ENCODE measurements around the gene LRRC3.

DNA sequence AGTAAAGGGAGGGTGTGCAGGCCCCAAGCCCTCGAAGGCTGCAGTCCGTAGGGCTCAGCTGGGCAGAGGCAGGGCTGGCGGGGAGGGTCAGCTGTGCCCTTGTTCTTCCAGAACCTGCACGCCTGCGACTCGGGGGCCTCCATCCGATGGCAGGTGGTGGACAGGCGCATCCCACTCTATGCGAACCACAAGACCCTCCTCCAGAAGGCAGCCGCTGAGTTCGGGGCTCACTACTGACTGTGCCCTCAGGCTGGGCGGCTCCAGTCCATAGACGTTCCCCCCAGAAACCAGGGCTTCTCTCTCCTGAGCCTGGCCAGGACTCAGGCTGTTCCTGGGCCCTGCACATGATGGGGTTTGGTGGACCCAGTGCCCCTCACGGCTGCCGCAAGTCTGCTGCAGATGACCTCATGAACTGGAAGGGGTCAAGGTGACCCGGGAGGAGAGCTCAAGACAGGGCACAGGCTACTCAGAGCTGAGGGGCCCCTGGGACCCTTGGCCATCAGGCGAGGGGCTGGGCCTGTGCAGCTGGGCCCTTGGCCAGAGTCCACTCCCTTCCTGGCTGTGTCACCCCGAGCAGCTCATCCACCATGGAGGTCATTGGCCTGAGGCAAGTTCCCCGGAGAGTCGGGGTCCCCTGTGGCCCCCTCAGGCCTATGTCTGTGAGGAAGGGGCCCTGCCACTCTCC, 13.6 kb upstream of the LRRC3 start:
- TF ChIP-seq PPARA (CRISPR knock-in tag; IDR thresholded peaks at IDR 0.05; ENCODE audit: borderline replicate concordance), result no peak
- no peak for TF ChIP-seq ESRRG (CRISPR knock-in tag; IDR thresholded peaks at IDR 0.05)
- TF ChIP-seq RARB (CRISPR knock-in tag; IDR thresholded peaks at IDR 0.05), result no peak
- TF ChIP-seq SNAI2 (CRISPR knock-in tag; IDR thresholded peaks at IDR 0.05), result no peak
- TF ChIP-seq, protein P1, sequence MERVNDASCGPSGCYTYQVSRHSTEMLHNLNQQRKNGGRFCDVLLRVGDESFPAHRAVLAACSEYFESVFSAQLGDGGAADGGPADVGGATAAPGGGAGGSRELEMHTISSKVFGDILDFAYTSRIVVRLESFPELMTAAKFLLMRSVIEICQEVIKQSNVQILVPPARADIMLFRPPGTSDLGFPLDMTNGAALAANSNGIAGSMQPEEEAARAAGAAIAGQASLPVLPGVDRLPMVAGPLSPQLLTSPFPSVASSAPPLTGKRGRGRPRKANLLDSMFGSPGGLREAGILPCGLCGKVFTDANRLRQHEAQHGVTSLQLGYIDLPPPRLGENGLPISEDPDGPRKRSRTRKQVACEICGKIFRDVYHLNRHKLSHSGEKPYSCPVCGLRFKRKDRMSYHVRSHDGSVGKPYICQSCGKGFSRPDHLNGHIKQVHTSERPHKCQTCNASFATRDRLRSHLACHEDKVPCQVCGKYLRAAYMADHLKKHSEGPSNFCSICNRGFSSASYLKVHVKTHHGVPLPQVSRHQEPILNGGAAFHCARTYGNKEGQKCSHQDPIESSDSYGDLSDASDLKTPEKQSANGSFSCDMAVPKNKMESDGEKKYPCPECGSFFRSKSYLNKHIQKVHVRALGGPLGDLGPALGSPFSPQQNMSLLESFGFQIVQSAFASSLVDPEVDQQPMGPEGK (CRISPR knock-in tag; IDR thresholded peaks at IDR 0.05; ENCODE audit: borderline replicate concordance), result no peak
